CD4-positive, alpha-beta T cell treated with Interleukin-4 for 4 hours (primary cell): ENCODE measurements around the gene IFNL1.
"Not testable (repeated sequence)": the region's sequence is repeated elsewhere in the genome, so short reads cannot be mapped to it uniquely, and the experiment has no call there.

Experiments used
- DNase-seq: peaks from one replicate; pipeline ENCODE4 v3.0.0-alpha.2; 2020

Gene IFNL1

GRCh38 chr19:39332738-39333137 lies 36.5 kb downstream of the IFNL1 start:
- not testable (repeated sequence) for DNase-seq

GRCh38 chr19:39333507-39333906 lies 37.3 kb downstream of the IFNL1 start:
- DNase-seq = no peak

GRCh38 chr19:39334444-39334976 lies 38.3 kb downstream of the IFNL1 start:
- DNase-seq = no peak

GRCh38 chr19:39335168-39335548 lies 39.0 kb downstream of the IFNL1 start:
- peak; percentile 20 for DNase-seq

- DNase-seq = no peak
Measured at GRCh38 chr19:39336483-39336882, 40.3 kb downstream of the IFNL1 start.

- DNase-seq = no peak
Measured at GRCh38 chr19:39339674-39340073, 43.5 kb downstream of the IFNL1 start.

GRCh38 chr19:39340156-39340555 lies 43.9 kb downstream of the IFNL1 start:
- DNase-seq = not testable (repeated sequence)

- no peak for DNase-seq
Measured at GRCh38 chr19:39341129-39341718, 45.0 kb downstream of the IFNL1 start.

- peak; percentile 99 for DNase-seq
Measured at GRCh38 chr19:39341719-39342604, 45.8 kb downstream of the IFNL1 start, which contains the start of gene SAMD4B. Gene SAMD4B, plus strand, starts transcription at chr19:39342421. Its CDS starts 14,473 bp downstream, at chr19:39356894.

GRCh38 chr19:39342647-39343305 lies 46.6 kb downstream of the IFNL1 start:
- DNase-seq = no peak

- no peak for DNase-seq
Measured at GRCh38 chr19:39345956-39346355, 49.7 kb downstream of the IFNL1 start.

GRCh38 chr19:39347332-39348164 lies 51.3 kb downstream of the IFNL1 start:
- no peak for DNase-seq
